Measurements from ENCODE around the gene CARD10. TPM values are rescaled to one million over a fixed set of nuclear protein-coding genes. Genes with fewer than 3 reads are reported as not detected.
"Not testable (repeated sequence)": the region's sequence is repeated elsewhere in the genome, so short reads cannot be mapped to it uniquely, and the experiment has no call there.

The CARD10 gene
- total RNA-seq, 4 donors from 2014 or later: 4.0 to 14.0 (median 9.9) TPM

GRCh38 chr22:37529652-37530345 lies 10.6 kb upstream of the CARD10 start:
- Histone ChIP-seq H3K36me3 (no peaks in the 10 kb centered on the region), H3K9me3 (no peaks in the 10 kb centered on the region), H3K27ac (no peak overlapping the region), H3K27me3 (peaks cover 24% of the 10 kb centered on the region), H3K4me3 (no peak overlapping the region), H3K4me1 (peaks cover 0 to 4% (median 0%) of the 10 kb centered on the region in 3 donors)
- 50% methylated on average over 1 of the region's 2 CpGs; no CpG with 5 or more reads in 1 of the 2 donors for WGBS, 2 donors (ENCODE audit: low coverage in 1 of 2)
- no peak for ATAC-seq
- TF ChIP-seq POLR2A (IDR thresholded peaks at IDR 0.05) (no peak), EP300 (IDR thresholded peaks at IDR 0.05) (no peak), CTCF (IDR thresholded peaks at IDR 0.05) (no peak), POLR2AphosphoS5 (IDR thresholded peaks at IDR 0.05) (no peak)

- ATAC-seq, H3K9me3 ChIP-seq, H3K36me3 ChIP-seq, H3K27ac ChIP-seq, H3K4me3 ChIP-seq, H3K4me1 ChIP-seq: not testable (repeated sequence)
- peaks cover 42% of the 10 kb centered on the region for H3K27me3 ChIP-seq
- WGBS, 2 donors (ENCODE audit: low coverage in 1 of 2): 85 to 100% methylated on average over 4 to 8 of the region's 9 CpGs
Measured at GRCh38 chr22:37527952-37528351, 8.7 kb upstream of the CARD10 start.

- H3K27me3 ChIP-seq: peaks cover 48% of the 10 kb centered on the region
- WGBS, 2 donors (ENCODE audit: low coverage in 1 of 2): 80 to 99% methylated on average over 4 to 7 of the region's 9 CpGs
- not testable (repeated sequence) for H3K4me1 ChIP-seq, ATAC-seq, H3K27ac ChIP-seq, H3K4me3 ChIP-seq, H3K9me3 ChIP-seq, H3K36me3 ChIP-seq
Measured at GRCh38 chr22:37527081-37527752, 8.0 kb upstream of the CARD10 start.

GRCh38 chr22:37526376-37526775 lies 7.2 kb upstream of the CARD10 start:
- Histone ChIP-seq H3K27ac (no peak overlapping the region), H3K4me1 (peaks cover 0 to 4% (median 0%) of the 10 kb centered on the region in 3 donors), H3K36me3 (no peaks in the 10 kb centered on the region), H3K27me3 (peaks cover 57% of the 10 kb centered on the region), H3K9me3 (no peaks in the 10 kb centered on the region), H3K4me3 (no peak overlapping the region)
- no peak for ATAC-seq
- 100% methylated on average over 1 of the region's 12 CpGs; no CpG with 5 or more reads in 1 of the 2 donors for whole genome bisulfite sequencing, 2 donors (ENCODE audit: low coverage in 1 of 2)
- no peak for TF ChIP-seq POLR2AphosphoS5 (IDR thresholded peaks at IDR 0.05)
- TF ChIP-seq CTCF (IDR thresholded peaks at IDR 0.05): no peak
- TF ChIP-seq POLR2A (IDR thresholded peaks at IDR 0.05): no peak
- no peak for TF ChIP-seq EP300 (IDR thresholded peaks at IDR 0.05)

- Histone ChIP-seq H3K4me1 (peaks cover 0 to 4% (median 0%) of the 10 kb centered on the region in 3 donors), H3K4me3 (no peak overlapping the region), H3K27ac (no peak overlapping the region), H3K36me3 (no peaks in the 10 kb centered on the region), H3K27me3 (peaks cover 62% of the 10 kb centered on the region), H3K9me3 (no peaks in the 10 kb centered on the region)
- no peak for ATAC-seq
- TF ChIP-seq POLR2AphosphoS5 (IDR thresholded peaks at IDR 0.05) (no peak), CTCF (IDR thresholded peaks at IDR 0.05) (no peak), POLR2A (IDR thresholded peaks at IDR 0.05) (no peak), EP300 (IDR thresholded peaks at IDR 0.05) (no peak)
- WGBS, 2 donors (ENCODE audit: low coverage in 1 of 2): 45 to 100% methylated on average over 1 to 2 of the region's 7 CpGs
Measured at GRCh38 chr22:37525746-37526350, 6.6 kb upstream of the CARD10 start.
